Activated CD4-positive, alpha-beta T cell treated with anti-CD3 and anti-CD28 coated beads, Interleukin-2, amount 10 ng/mL, durations not matched to agents 7 days and 5 days (primary cell): ENCODE data around the gene SMARCD3. TPM values are rescaled to one million over a fixed set of nuclear protein-coding genes. Genes with fewer than 3 reads are reported as not detected.

ENCODE experiments used
- CTCF ChIA-PET: fragments of 350-600 bp; sonication (Branson Sonifier 250); formaldehyde crosslinking; loops from one replicate; lab custom pipeline; 2021; ENCODE audit warnings: antibody characterized with exemption; lab: Charles Lee
- POLR2A ChIA-PET: fragments of 350-600 bp; sonication (Branson Sonifier 250); formaldehyde crosslinking; loops from one replicate; lab custom pipeline; 2021; ENCODE audit warnings: antibody characterized with exemption; lab: Charles Lee
- DNase-seq: peaks from one replicate; pipeline ENCODE4 v3.0.0-alpha.2; 2020
- H3K27ac Mint-ChIP-seq: one replicate; pipeline ENCODE4 v1.8.0; 2021; ENCODE audit warnings: mild to moderate bottlenecking, moderate library complexity, mixed read lengths
- H3K27me3 Mint-ChIP-seq: one replicate; pipeline ENCODE4 v1.8.0; 2021; ENCODE audit warnings: mixed read lengths
- H3K36me3 Mint-ChIP-seq: one replicate; pipeline ENCODE4 v1.8.0; 2021; ENCODE audit warnings: low read depth, mixed read lengths
- H3K4me1 Mint-ChIP-seq: one replicate; pipeline ENCODE4 v1.8.0; 2021; ENCODE audit warnings: mixed read lengths
- H3K4me3 Mint-ChIP-seq: one replicate; pipeline ENCODE4 v1.8.0; 2021; ENCODE audit warnings: mild to moderate bottlenecking, moderate library complexity, mixed read lengths
- H3K9me3 Mint-ChIP-seq: one replicate; pipeline ENCODE4 v1.8.0; 2021; ENCODE audit warnings: mixed read lengths
- total RNA-seq, 2 experiments: library from RNA; stranded (reverse); gene quantifications; one replicate each; pipeline ENCODE4 v1.2.3, GENCODE V29; 2021

SMARCD3 gene
- total RNA-seq, 2 experiments from 2014 or later: 2.0 to 2.5 TPM

GRCh38 chr7:151243408-151244195 is 4.9 kb downstream of the SMARCD3 start:
- peak; percentile 73 for DNase-seq

GRCh38 chr7:151243045-151243349 is 5.5 kb downstream of the SMARCD3 start:
- CTCF ChIA-PET: interaction anchor here (0.5 to 4.7 kb wide), 8 partner anchors 9 to 128 kb away, joined by 3 to 40 read pairs (median 10); partner anchors contain the start of genes ABCF2 and CHPF2
- Mint-ChIP-seq H3K9me3 (no peaks in the 10 kb centered on the region), H3K4me3 (peak overlapping the region; percentile 67), H3K36me3 (peaks cover 4% of the 10 kb centered on the region), H3K4me1 (peaks cover 36% of the 10 kb centered on the region), H3K27ac (peak overlapping the region; percentile 98), H3K27me3 (peaks cover 28% of the 10 kb centered on the region)
- POLR2A ChIA-PET: no interaction called here
- no peak for DNase-seq

More at GRCh38 chr7:151243408-151244195, 4.9 kb downstream of the SMARCD3 start:
- Mint-ChIP-seq H3K27me3 (peaks cover 32% of the 10 kb centered on the region), H3K4me1 (peaks cover 39% of the 10 kb centered on the region), H3K27ac (peak overlapping the region; percentile 98), H3K36me3 (peaks cover 4% of the 10 kb centered on the region), H3K4me3 (peak overlapping the region; percentile 67), H3K9me3 (no peaks in the 10 kb centered on the region)
- POLR2A ChIA-PET: no interaction called here
- CTCF ChIA-PET: interaction anchor here (0.5 to 4.7 kb wide), 27 partner anchors 7 to 160 kb away, joined by 3 to 40 read pairs (median 4); partner anchors contain the start of genes ABCF2, CHPF2, GBX1 and NUB1

GRCh38 chr7:151242159-151243044 is 6.1 kb downstream of the SMARCD3 start:
- peak overlapping the region; percentile 98 for H3K27ac Mint-ChIP-seq

GRCh38 chr7:151241755-151242096 is 6.8 kb downstream of the SMARCD3 start:
- CTCF ChIA-PET: interaction anchor here (1.3 to 4.7 kb wide), 3 partner anchors 8 to 118 kb away, joined by 3 to 32 read pairs (median 26); partner anchors contain the start of genes ABCF2 and CHPF2
- H3K27me3 Mint-ChIP-seq: peaks cover 16% of the 10 kb centered on the region
- POLR2A ChIA-PET: no interaction called here
- peaks cover 4% of the 10 kb centered on the region for H3K36me3 Mint-ChIP-seq
- H3K4me1 Mint-ChIP-seq: peaks cover 33% of the 10 kb centered on the region
- H3K9me3 Mint-ChIP-seq: no peaks in the 10 kb centered on the region
- H3K27ac Mint-ChIP-seq: no peak overlapping the region
- no peak overlapping the region for H3K4me3 Mint-ChIP-seq
- DNase-seq: no peak

More at GRCh38 chr7:151242159-151243044, 6.1 kb downstream of the SMARCD3 start:
- CTCF ChIA-PET: interaction anchor here (1.3 to 4.7 kb wide), 5 partner anchors 9 to 119 kb away, joined by 3 to 40 read pairs (median 26); partner anchors contain the start of genes ABCF2 and CHPF2
- no peak for DNase-seq
- POLR2A ChIA-PET: no interaction called here
- Mint-ChIP-seq H3K4me1 (peaks cover 33% of the 10 kb centered on the region), H3K36me3 (peaks cover 4% of the 10 kb centered on the region), H3K27me3 (peaks cover 23% of the 10 kb centered on the region), H3K4me3 (no peak overlapping the region), H3K9me3 (no peaks in the 10 kb centered on the region)

GRCh38 chr7:151240942-151241754 is 7.3 kb downstream of the SMARCD3 start:
- POLR2A ChIA-PET: no interaction called here
- DNase-seq: no peak
- Mint-ChIP-seq H3K36me3 (peaks cover 8% of the 10 kb centered on the region), H3K4me1 (peaks cover 31% of the 10 kb centered on the region), H3K27me3 (peaks cover 10% of the 10 kb centered on the region), H3K4me3 (no peak overlapping the region), H3K27ac (no peak overlapping the region), H3K9me3 (no peaks in the 10 kb centered on the region)
- CTCF ChIA-PET: interaction anchor here (1.3 to 4.7 kb wide), 2 partner anchors 14 to 117 kb away, joined by 3 to 26 read pairs; partner anchors contain the start of gene ABCF2

- H3K27me3 Mint-ChIP-seq: peaks cover 5% of the 10 kb centered on the region
- no peak overlapping the region for H3K4me3 Mint-ChIP-seq
- no peaks in the 10 kb centered on the region for H3K9me3 Mint-ChIP-seq
- ChIA-PET CTCF (no interaction called here), POLR2A (no interaction called here)
- DNase-seq: no peak
- no peak overlapping the region for H3K27ac Mint-ChIP-seq
- peaks cover 10% of the 10 kb centered on the region for H3K36me3 Mint-ChIP-seq
- H3K4me1 Mint-ChIP-seq: peaks cover 27% of the 10 kb centered on the region
Measured at GRCh38 chr7:151240536-151240935, 8.0 kb downstream of the SMARCD3 start.

GRCh38 chr7:151239837-151240459 is 8.5 kb downstream of the SMARCD3 start:
- CTCF ChIA-PET: no interaction called here
- H3K27me3 Mint-ChIP-seq: peaks cover 4% of the 10 kb centered on the region
- DNase-seq: no peak
- H3K36me3 Mint-ChIP-seq: peaks cover 16% of the 10 kb centered on the region
- H3K27ac Mint-ChIP-seq: no peak overlapping the region
- no peak overlapping the region for H3K4me3 Mint-ChIP-seq
- no peaks in the 10 kb centered on the region for H3K9me3 Mint-ChIP-seq
- H3K4me1 Mint-ChIP-seq: peaks cover 25% of the 10 kb centered on the region
- POLR2A ChIA-PET: no interaction called here

- no peaks in the 10 kb centered on the region for H3K9me3 Mint-ChIP-seq
- no peak overlapping the region for H3K4me3 Mint-ChIP-seq
- DNase-seq: no peak
- peaks cover 23% of the 10 kb centered on the region for H3K4me1 Mint-ChIP-seq
- CTCF ChIA-PET: no interaction called here
- peaks cover 16% of the 10 kb centered on the region for H3K36me3 Mint-ChIP-seq
- H3K27ac Mint-ChIP-seq: peak overlapping the region; percentile 60
- H3K27me3 Mint-ChIP-seq: no peaks in the 10 kb centered on the region
- POLR2A ChIA-PET: no interaction called here
Measured at GRCh38 chr7:151238924-151239836, 9.3 kb downstream of the SMARCD3 start.

GRCh38 chr7:151238190-151238810 is 10.2 kb downstream of the SMARCD3 start:
- peaks cover 22% of the 10 kb centered on the region for H3K4me1 Mint-ChIP-seq
- H3K4me3 Mint-ChIP-seq: no peak overlapping the region
- no peaks in the 10 kb centered on the region for H3K9me3 Mint-ChIP-seq
- no peaks in the 10 kb centered on the region for H3K27me3 Mint-ChIP-seq
- H3K36me3 Mint-ChIP-seq: peaks cover 16% of the 10 kb centered on the region
- POLR2A ChIA-PET: no interaction called here
- no peak for DNase-seq
- no peak overlapping the region for H3K27ac Mint-ChIP-seq
- CTCF ChIA-PET: no interaction called here

GRCh38 chr7:151237244-151238189 is 11.0 kb downstream of the SMARCD3 start:
- Mint-ChIP-seq H3K27me3 (no peaks in the 10 kb centered on the region), H3K36me3 (peaks cover 18% of the 10 kb centered on the region), H3K27ac (no peak overlapping the region), H3K9me3 (no peaks in the 10 kb centered on the region), H3K4me1 (peaks cover 15% of the 10 kb centered on the region), H3K4me3 (no peak overlapping the region)
- no peak for DNase-seq
- POLR2A ChIA-PET: no interaction called here
- CTCF ChIA-PET: interaction anchor here (1.5 kb wide), 1 partner anchor 78 kb away, joined by 3 read pairs; no protein-coding TSS in a partner anchor
